ENCODE data around the gene SLC25A4. TPM values are rescaled to one million over a fixed set of nuclear protein-coding genes. Genes with fewer than 3 reads are reported as not detected.

Gene SLC25A4
- total and polyA plus RNA-seq, 2 donors from 2014 or later: 41.2 to 148 TPM

- Histone ChIP-seq H3K27ac (ENCODE audit: low read depth in 2 of 2, low read length in 2 of 2) (no peak overlapping the region), H3K27me3 (ENCODE audit: control insufficient read depth, insufficient read depth, low read length) (no peaks in the 10 kb centered on the region), H3K4me3 (ENCODE audit: low read length in 3 of 3) (no peak overlapping the region), H3K9me3 (ENCODE audit: control insufficient read depth in 2 of 3, insufficient read depth in 1 of 3, low read length in 3 of 3) (no peaks in the 10 kb centered on the region), H3K9ac (ENCODE audit: low read length in 3 of 3) (no peak overlapping the region), H3K4me1 (ENCODE audit: control insufficient read depth in 2 of 3, insufficient read depth in 2 of 3, low read depth in 1 of 3, low read length in 3 of 3) (peaks cover 0 to 4% (median 0%) of the 10 kb centered on the region in 3 donors), H3K36me3 (ENCODE audit: control insufficient read depth in 2 of 3, insufficient read depth in 3 of 3, low read length in 3 of 3) (peaks cover 0 to 9% (median under 1%) of the 10 kb centered on the region in 3 donors)
- TF ChIP-seq CTCF (IDR thresholded peaks at IDR 0.05; ENCODE audit: borderline replicate concordance, extremely low read depth, insufficient read depth): no peak
- FAIRE-seq (no peak), DNase-seq (no peak)
- intact Hi-C loops (cut with DNase I): no loop called here
Observed at GRCh38 chr4:185151296-185151695, 8.2 kb downstream of the SLC25A4 start.

- Histone ChIP-seq H3K36me3 (ENCODE audit: control insufficient read depth in 2 of 3, insufficient read depth in 3 of 3, low read length in 3 of 3) (peaks cover 6 to 8% (median 6%) of the 10 kb centered on the region in 3 donors), H3K27me3 (ENCODE audit: control insufficient read depth, insufficient read depth, low read length) (no peaks in the 10 kb centered on the region), H3K4me1 (ENCODE audit: control insufficient read depth in 2 of 3, insufficient read depth in 2 of 3, low read depth in 1 of 3, low read length in 3 of 3) (no peaks in the 10 kb centered on the region), H3K27ac (ENCODE audit: low read depth in 2 of 2, low read length in 2 of 2) (no peak overlapping the region), H3K9ac (ENCODE audit: low read length in 3 of 3) (no peak overlapping the region), H3K4me3 (ENCODE audit: low read length in 3 of 3) (no peak overlapping the region), H3K9me3 (ENCODE audit: control insufficient read depth in 2 of 3, insufficient read depth in 1 of 3, low read length in 3 of 3) (no peaks in the 10 kb centered on the region)
- no peak for TF ChIP-seq CTCF (IDR thresholded peaks at IDR 0.05; ENCODE audit: borderline replicate concordance, extremely low read depth, insufficient read depth)
- DNase-seq (peak in 1 of 5 donors; percentile 38), FAIRE-seq (no peak)
- intact Hi-C loops (cut with DNase I): no loop called here
Observed at GRCh38 chr4:185165605-185166063, 22.6 kb downstream of the SLC25A4 start.

- Histone ChIP-seq H3K36me3 (ENCODE audit: control insufficient read depth in 2 of 3, insufficient read depth in 3 of 3, low read length in 3 of 3) (peaks cover 2 to 8% (median 6%) of the 10 kb centered on the region in 3 donors), H3K27ac (ENCODE audit: low read depth in 2 of 2, low read length in 2 of 2) (no peak overlapping the region), H3K4me1 (ENCODE audit: control insufficient read depth in 2 of 3, insufficient read depth in 2 of 3, low read depth in 1 of 3, low read length in 3 of 3) (peaks cover 0 to 2% (median 0%) of the 10 kb centered on the region in 3 donors), H3K9ac (ENCODE audit: low read length in 3 of 3) (no peak overlapping the region), H3K9me3 (ENCODE audit: control insufficient read depth in 2 of 3, insufficient read depth in 1 of 3, low read length in 3 of 3) (no peaks in the 10 kb centered on the region), H3K4me3 (ENCODE audit: low read length in 3 of 3) (no peak overlapping the region), H3K27me3 (ENCODE audit: control insufficient read depth, insufficient read depth, low read length) (no peaks in the 10 kb centered on the region)
- DNase-seq (no peak), FAIRE-seq (no peak)
- intact Hi-C loops (cut with DNase I): no loop called here
- no peak for TF ChIP-seq CTCF (IDR thresholded peaks at IDR 0.05; ENCODE audit: borderline replicate concordance, extremely low read depth, insufficient read depth)
Observed at GRCh38 chr4:185167234-185167633, 24.2 kb downstream of the SLC25A4 start.
